Stomach (tissue), 4 donors: ENCODE data around the gene DNAJC28.

Experiments
- CTCF ChIP-seq, 7 experiments: fragments of 450-650 bp in 4 of 7; fragments of 200-600 bp in 3 of 7; sonication (generic) in 3 of 7; IDR thresholded peaks; one replicate each; pipeline ENCODE4 v1.5.1; 2016 to 2019; ENCODE audit warnings: antibody characterized with exemption in 7 of 7, control low read depth in 2 of 7, mild to moderate bottlenecking in 1 of 7
- EP300 ChIP-seq: sonication (generic); formaldehyde crosslinking; IDR thresholded peaks from one replicate; pipeline ENCODE4 v1.6.1; 2017; ENCODE audit warnings: antibody characterized with exemption
- POLR2A ChIP-seq, 4 donors: fragments of 450-650 bp; IDR thresholded peaks; one replicate each; pipeline ENCODE4 v1.6.1; 2016; ENCODE audit warnings: antibody characterized with exemption in 4 of 4, control low read depth in 2 of 4, mild to moderate bottlenecking in 1 of 4, moderate library complexity in 1 of 4
- POLR2AphosphoS5 ChIP-seq, 3 donors: sonication (generic); formaldehyde crosslinking; IDR thresholded peaks; one replicate each; pipeline ENCODE4 v1.6.1; 2016; ENCODE audit warnings: antibody characterized with exemption in 3 of 3

- TF ChIP-seq CTCF (IDR thresholded peaks at IDR 0.05) (no peak), POLR2AphosphoS5 (IDR thresholded peaks at IDR 0.05) (no peak), EP300 (no peak), POLR2A (IDR thresholded peaks at IDR 0.05) (no peak)
Observed at GRCh38 chr21:33487996-33488395, 3.5 kb downstream of the DNAJC28 start.
